D721Med (cell line): ENCODE data around the gene PLAU.

Source experiments
- DNase-seq: peaks from one replicate; pipeline ENCODE4 v3.0.0; 2011; ENCODE audit warnings: low spot score; ENCODE audit not compliant: insufficient read length
- FAIRE-seq: peaks from 2 replicates; lab custom pipeline; 2011; peaks lifted over from hg19 to GRCh38; lab: Jason Lieb, UNC
- CTCF ChIP-seq: IDR thresholded peaks from 2 replicates; pipeline ENCODE4 v1.5.1; 2012; ENCODE audit warnings: mild to moderate bottlenecking, control low read depth; ENCODE audit not compliant: insufficient read depth; ENCODE audit errors: missing control alignments

Gene PLAU

GRCh38 chr10:73873142-73873837 lies 37.6 kb upstream of the PLAU start:
- TF ChIP-seq CTCF = no peak
- no peak for FAIRE-seq
- DNase-seq = no peak

GRCh38 chr10:73873838-73874215 lies 37.1 kb upstream of the PLAU start:
- FAIRE-seq = no peak
- DNase-seq = no peak
- no peak for TF ChIP-seq CTCF

- FAIRE-seq = no peak
- no peak for TF ChIP-seq CTCF
- DNase-seq = peak; percentile 92
Measured at GRCh38 chr10:73874267-73875138, 36.4 kb upstream of the PLAU start, which contains the start of gene CAMK2G. CAMK2G (minus strand) TSS chr10:73874555; CDS start chr10:73874461, 94 bp downstream.

DNA sequence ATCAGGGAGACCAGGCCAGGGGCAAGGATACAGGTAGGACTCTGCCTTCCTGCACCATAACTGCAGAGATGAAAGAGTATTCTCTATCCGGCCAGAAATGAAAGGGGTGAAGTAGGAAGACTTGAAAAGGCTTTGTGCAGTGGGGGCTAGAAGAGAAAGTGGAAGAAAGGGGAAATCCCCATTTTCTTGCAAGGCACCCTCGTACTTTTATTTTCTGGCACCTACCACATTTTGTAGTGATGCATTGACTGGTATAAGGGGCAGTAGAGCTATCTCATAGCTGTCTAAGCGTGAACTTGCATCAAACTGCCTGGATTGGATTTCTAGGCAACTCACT lies 35.8 kb upstream of the PLAU start:
- DNase-seq (no peak), FAIRE-seq (no peak)

DNA sequence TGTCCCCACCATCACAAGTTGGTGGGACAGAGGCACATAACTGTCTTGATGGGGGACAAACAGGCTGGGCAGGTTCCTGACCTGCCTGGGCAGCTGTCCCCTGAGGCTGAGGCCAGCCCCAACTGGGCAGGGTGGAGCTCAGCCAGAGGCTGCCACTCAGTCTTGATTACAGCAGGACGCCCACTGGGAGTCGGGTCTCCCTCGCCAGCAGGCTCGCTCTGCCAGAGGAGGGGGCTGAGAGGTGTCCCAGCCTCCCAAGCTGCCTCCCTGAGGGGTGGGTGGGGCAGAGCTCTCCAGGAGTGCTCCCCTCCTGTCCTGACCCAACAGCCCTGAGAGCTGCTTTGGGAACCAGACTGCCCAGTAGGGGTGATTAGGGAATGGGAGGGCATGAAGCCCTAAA lies 34.8 kb upstream of the PLAU start:
- FAIRE-seq (no peak), DNase-seq (no peak)
- TF ChIP-seq CTCF = no peak

More for the DNA sequence above, 35.8 kb upstream of the PLAU start:
- TF ChIP-seq CTCF = no peak

DNA sequence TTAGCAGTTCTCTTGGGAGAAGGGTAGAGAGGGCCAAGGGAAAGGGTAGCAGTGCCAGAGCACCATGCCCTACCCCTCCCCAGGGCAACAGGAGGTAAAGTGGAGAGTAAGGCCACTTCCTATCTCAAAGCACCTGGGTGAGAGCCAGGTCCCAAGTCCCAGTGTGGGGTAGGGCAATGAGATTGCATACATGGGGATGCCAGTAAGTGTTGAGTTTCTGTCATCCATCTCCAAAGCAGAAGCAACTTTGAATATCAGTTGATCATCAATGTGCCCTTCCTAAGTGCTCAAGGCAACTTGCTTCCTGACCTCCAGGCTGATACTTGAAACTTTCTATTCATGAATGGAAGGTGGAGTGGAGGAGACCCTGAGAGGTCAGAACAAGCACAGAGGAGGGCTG lies 34.4 kb upstream of the PLAU start:
- no peak for DNase-seq
- no peak for TF ChIP-seq CTCF
- no peak for FAIRE-seq

- no peak for DNase-seq
- no peak for FAIRE-seq
- TF ChIP-seq CTCF = no peak
Measured at GRCh38 chr10:73876971-73877370, 34.0 kb upstream of the PLAU start.
